SH-SY5Y (cell line): ENCODE results near the gene LTBP1.

Source experiments
- GATA2 ChIP-seq: IDR thresholded peaks from 2 replicates; pipeline ENCODE4 v1.6.1; 2011; ENCODE audit warnings: mild to moderate bottlenecking, low read depth, low read length
- GATA3 ChIP-seq: IDR thresholded peaks from 2 replicates; pipeline ENCODE4 v1.6.1; 2011; ENCODE audit warnings: low read depth, mild to moderate bottlenecking, low read length, moderate library complexity

DNA sequence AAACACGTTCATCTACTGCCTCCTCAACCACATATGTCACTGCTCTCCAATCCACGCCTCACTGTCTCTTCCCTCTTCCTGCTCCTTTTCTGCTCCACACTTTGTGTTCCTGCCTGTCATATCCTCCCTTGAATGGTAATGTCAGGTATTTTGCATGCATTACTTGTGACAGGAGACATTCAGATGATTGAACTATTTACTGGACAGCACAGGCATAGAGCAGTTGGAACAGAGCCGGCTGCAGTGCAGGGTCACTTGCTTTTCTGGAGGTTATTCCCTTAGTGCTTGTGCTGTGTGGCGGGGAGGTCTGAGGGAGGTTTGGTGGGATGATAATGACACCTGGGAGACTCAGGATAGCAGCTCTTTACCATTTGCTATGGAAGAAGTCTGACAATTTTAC lies 93.8 kb downstream of the LTBP1 start:
- no peak for TF ChIP-seq GATA2
- no peak for TF ChIP-seq GATA3
